ENCODE results near the gene ANKRD6.

Gene ANKRD6

DNA sequence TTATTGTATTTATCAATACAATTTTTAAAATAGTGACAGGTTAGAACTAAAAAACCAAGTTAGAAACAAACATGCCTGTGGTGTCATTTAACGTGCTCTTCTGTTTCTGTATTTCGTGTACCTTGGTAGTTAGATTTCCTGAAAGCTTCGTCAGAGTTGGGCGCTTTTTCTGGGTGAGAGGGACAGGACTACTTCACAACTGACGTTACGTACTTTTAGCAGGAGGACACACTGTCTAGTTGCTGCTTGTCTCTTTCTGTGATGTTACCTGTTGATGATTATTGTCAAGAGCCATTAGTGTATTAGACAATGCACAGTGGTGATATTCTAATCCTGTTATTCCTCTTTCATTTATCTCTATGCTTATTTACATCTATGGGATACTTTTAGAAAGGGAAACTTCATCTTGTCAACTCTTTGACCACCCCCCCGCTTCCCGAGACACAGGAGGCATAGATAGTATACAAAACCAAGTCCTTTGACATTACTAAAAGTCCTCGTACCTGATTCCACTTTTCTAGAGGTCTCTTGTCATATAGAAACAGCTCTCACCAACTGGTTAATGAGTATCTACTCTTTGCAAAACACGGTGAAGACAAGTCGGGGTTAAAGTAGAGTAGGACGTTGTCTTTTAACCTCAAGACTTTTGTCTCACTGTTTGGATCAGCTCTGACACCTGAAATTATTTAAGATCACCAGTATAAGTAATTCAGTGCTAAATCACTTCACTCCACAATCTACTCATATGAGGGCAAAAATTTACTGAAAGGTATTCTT is 109.3 kb downstream of the ANKRD6 start:
- Histone ChIP-seq H3K36me3 (ENCODE audit: control insufficient read depth, insufficient read depth, low read length) (no peaks in the 10 kb centered on the region), H3K4me3 (replicated peaks; ENCODE audit: low read depth, low read length) (no peak overlapping the region), H3K27me3 (replicated peaks; ENCODE audit: control insufficient read depth, insufficient read depth, low read length) (no peaks in the 10 kb centered on the region)
- TF ChIP-seq, protein P1, sequence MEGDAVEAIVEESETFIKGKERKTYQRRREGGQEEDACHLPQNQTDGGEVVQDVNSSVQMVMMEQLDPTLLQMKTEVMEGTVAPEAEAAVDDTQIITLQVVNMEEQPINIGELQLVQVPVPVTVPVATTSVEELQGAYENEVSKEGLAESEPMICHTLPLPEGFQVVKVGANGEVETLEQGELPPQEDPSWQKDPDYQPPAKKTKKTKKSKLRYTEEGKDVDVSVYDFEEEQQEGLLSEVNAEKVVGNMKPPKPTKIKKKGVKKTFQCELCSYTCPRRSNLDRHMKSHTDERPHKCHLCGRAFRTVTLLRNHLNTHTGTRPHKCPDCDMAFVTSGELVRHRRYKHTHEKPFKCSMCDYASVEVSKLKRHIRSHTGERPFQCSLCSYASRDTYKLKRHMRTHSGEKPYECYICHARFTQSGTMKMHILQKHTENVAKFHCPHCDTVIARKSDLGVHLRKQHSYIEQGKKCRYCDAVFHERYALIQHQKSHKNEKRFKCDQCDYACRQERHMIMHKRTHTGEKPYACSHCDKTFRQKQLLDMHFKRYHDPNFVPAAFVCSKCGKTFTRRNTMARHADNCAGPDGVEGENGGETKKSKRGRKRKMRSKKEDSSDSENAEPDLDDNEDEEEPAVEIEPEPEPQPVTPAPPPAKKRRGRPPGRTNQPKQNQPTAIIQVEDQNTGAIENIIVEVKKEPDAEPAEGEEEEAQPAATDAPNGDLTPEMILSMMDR (IDR thresholded peaks at IDR 0.05; ENCODE audit: insufficient read depth, low read length, poor library complexity, severe bottlenecking), result no peak
- no peak for DNase-seq (ENCODE audit: extremely low read depth, insufficient read length)

DNA sequence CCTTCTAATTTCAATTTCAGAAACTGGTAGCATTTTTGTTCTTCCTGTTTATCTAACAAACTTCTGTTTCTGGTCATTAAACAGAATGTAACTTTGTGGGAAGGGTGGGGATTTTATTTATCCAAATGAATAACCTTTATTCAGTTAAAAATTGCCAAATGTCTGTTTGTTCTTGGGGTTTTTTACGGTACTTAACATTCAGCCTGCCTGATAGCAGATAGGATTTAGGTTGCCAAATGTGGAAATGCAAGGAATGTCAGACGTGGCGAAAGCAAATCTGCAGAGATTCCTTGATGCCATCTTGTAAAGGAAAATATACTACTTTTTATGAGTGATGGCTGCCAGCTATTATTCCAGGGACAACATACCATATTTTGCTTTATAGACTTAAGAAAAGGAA is 109.9 kb downstream of the ANKRD6 start:
- no peaks in the 10 kb centered on the region for H3K36me3 ChIP-seq (ENCODE audit: control insufficient read depth, insufficient read depth, low read length)
- no peak overlapping the region for H3K4me3 ChIP-seq (replicated peaks; ENCODE audit: low read depth, low read length)
- DNase-seq (ENCODE audit: extremely low read depth, insufficient read length), result no peak
- TF ChIP-seq, protein P1 (IDR thresholded peaks at IDR 0.05; ENCODE audit: insufficient read depth, low read length, poor library complexity, severe bottlenecking), result no peak
- no peaks in the 10 kb centered on the region for H3K27me3 ChIP-seq (replicated peaks; ENCODE audit: control insufficient read depth, insufficient read depth, low read length)

DNA sequence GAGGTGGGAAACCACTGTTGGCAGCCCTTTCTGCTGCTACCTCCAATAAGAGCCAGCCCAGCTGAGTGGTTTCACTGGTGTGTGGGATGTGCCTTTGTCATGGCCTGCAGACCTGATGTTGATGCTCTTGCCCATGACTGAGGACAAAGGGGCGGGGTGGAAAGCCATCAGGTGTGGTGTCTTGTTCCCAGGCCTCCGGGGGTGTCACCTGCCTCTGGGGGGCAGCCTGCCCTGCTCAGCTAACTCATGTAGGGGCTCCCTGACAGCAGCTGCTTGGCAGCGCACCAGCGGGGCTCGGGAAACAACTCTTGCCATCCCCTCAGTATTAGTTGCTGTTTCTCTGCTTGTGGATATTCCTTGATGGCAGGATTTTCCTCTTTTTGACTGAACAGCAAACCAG is 114.3 kb downstream of the ANKRD6 start:
- TF ChIP-seq, protein P1 (IDR thresholded peaks at IDR 0.05; ENCODE audit: insufficient read depth, low read length, poor library complexity, severe bottlenecking), result no peak
- H3K27me3 ChIP-seq (replicated peaks; ENCODE audit: control insufficient read depth, insufficient read depth, low read length), result peaks cover 1% of the 10 kb centered on the region; the same call in 1 of the 2 replicates
- no peak overlapping the region for H3K4me3 ChIP-seq (replicated peaks; ENCODE audit: low read depth, low read length)
- no peaks in the 10 kb centered on the region for H3K36me3 ChIP-seq (ENCODE audit: control insufficient read depth, insufficient read depth, low read length)
- no peak for DNase-seq (ENCODE audit: extremely low read depth, insufficient read length)

DNA sequence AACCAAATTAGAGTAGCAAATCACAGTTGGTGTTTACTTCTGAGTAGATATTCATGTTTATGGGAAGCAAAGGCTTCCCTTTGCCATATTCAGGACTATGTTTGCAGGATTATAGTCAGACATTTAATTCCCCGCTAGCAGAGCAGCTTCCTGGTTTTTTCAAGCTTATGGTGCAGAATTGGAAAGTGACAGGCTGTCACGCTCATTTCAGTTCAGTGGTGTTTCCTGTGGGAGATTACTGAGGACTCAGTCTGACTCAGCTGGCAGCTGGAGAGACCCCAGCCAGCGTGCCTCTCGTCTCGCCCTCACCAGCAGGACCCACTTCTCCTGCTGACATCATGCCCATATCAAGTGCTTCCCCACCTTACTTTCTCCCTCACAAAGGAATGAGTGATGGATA is 120.5 kb downstream of the ANKRD6 start:
- H3K27me3 ChIP-seq (replicated peaks; ENCODE audit: control insufficient read depth, insufficient read depth, low read length), result peaks cover 1% of the 10 kb centered on the region; the same call in 1 of the 2 replicates

DNA sequence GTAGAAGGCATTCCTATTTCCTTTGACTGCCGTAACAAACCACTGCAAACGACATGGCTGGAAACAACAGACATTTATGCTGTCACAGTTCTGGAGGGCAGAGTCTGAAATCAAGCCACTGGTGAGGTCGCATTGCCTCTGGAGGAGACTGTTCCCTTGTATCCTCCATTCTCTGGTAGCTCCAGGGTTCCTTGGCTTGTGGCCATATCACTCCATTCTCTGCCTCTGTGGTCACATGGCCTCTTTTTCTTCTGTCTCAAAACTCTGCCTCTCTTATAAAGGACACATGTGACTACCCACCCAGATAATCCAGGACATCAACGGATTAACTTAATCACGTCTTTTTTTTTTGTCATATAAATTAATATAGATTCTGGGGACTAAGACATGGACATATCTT is 121.2 kb downstream of the ANKRD6 start:
- no peak for DNase-seq (ENCODE audit: extremely low read depth, insufficient read length)
- Histone ChIP-seq H3K4me3 (replicated peaks; ENCODE audit: low read depth, low read length) (no peak overlapping the region), H3K27me3 (replicated peaks; ENCODE audit: control insufficient read depth, insufficient read depth, low read length) (peaks cover 1% of the 10 kb centered on the region; the same call in 1 of the 2 replicates), H3K36me3 (ENCODE audit: control insufficient read depth, insufficient read depth, low read length) (no peaks in the 10 kb centered on the region)
- TF ChIP-seq, protein P1 (IDR thresholded peaks at IDR 0.05; ENCODE audit: insufficient read depth, low read length, poor library complexity, severe bottlenecking), result no peak

More for the DNA sequence above, 120.5 kb downstream of the ANKRD6 start:
- Histone ChIP-seq H3K36me3 (ENCODE audit: control insufficient read depth, insufficient read depth, low read length) (no peaks in the 10 kb centered on the region), H3K4me3 (replicated peaks; ENCODE audit: low read depth, low read length) (no peak overlapping the region)
- DNase-seq (ENCODE audit: extremely low read depth, insufficient read length), result no peak
- TF ChIP-seq, protein P1 (IDR thresholded peaks at IDR 0.05; ENCODE audit: insufficient read depth, low read length, poor library complexity, severe bottlenecking), result no peak
